WERI-Rb-1 (cell line): Measurements from ENCODE around the gene SYNJ2.

Source experiments
- DNase-seq: peaks from one replicate; pipeline ENCODE4 v3.0.0-alpha.2; 2020
- H3K27ac ChIP-seq: fragments of 250-450 bp; sonication (Bioruptor Pico); 2 replicates; pipeline ENCODE4 v1.5.1; 2020; ENCODE audit warnings: mild to moderate bottlenecking, moderate library complexity
- H3K27me3 ChIP-seq: fragments of 250-450 bp; sonication (Bioruptor Pico); 2 replicates; pipeline ENCODE4 v1.5.1; 2021; ENCODE audit warnings: mild to moderate bottlenecking, low read depth, moderate library complexity; ENCODE audit not compliant: insufficient read depth, severe bottlenecking
- H3K36me3 ChIP-seq: fragments of 250-450 bp; sonication (Bioruptor Pico); 2 replicates; pipeline ENCODE4 v1.5.1; 2020; ENCODE audit warnings: mild to moderate bottlenecking, moderate library complexity
- H3K4me3 ChIP-seq: 2 replicates; pipeline ENCODE4 v1.5.1; 2011; ENCODE audit warnings: low read depth, mild to moderate bottlenecking, control low read depth, low read length
- H3K9me3 ChIP-seq: fragments of 250-450 bp; sonication (Bioruptor Pico); 2 replicates; pipeline ENCODE4 v1.5.1; 2021; ENCODE audit warnings: mild to moderate bottlenecking, moderate library complexity; ENCODE audit not compliant: severe bottlenecking
- CTCF ChIP-seq: IDR thresholded peaks from 2 replicates; pipeline ENCODE4 v1.5.1; 2011; ENCODE audit warnings: low read depth, mild to moderate bottlenecking, control low read depth, inconsistent platforms, low read length

Gene SYNJ2

GRCh38 chr6:157982102-157982562 lies 469 bp downstream of the SYNJ2 start:
- Histone ChIP-seq H3K4me3 (peak overlapping the region; percentile 80), H3K27me3 (no peaks in the 10 kb centered on the region), H3K36me3 (no peaks in the 10 kb centered on the region), H3K9me3 (no peaks in the 10 kb centered on the region), H3K27ac (peak overlapping the region; percentile 72)
- TF ChIP-seq CTCF = no peak
- peak; percentile 44 for DNase-seq

GRCh38 chr6:157982563-157983405 lies 1.1 kb downstream of the SYNJ2 start:
- no peaks in the 10 kb centered on the region for H3K9me3 ChIP-seq
- no peaks in the 10 kb centered on the region for H3K36me3 ChIP-seq
- no peak for DNase-seq
- H3K27ac ChIP-seq = no peak overlapping the region
- peak overlapping the region; percentile 80 for H3K4me3 ChIP-seq
- TF ChIP-seq CTCF = no peak
- no peaks in the 10 kb centered on the region for H3K27me3 ChIP-seq

GRCh38 chr6:157983406-157984119 lies 1.9 kb downstream of the SYNJ2 start:
- Histone ChIP-seq H3K27ac (no peak overlapping the region), H3K27me3 (no peaks in the 10 kb centered on the region), H3K4me3 (no peak overlapping the region), H3K9me3 (no peaks in the 10 kb centered on the region), H3K36me3 (no peaks in the 10 kb centered on the region)
- DNase-seq = no peak
- TF ChIP-seq CTCF = no peak

- Histone ChIP-seq H3K27me3 (no peaks in the 10 kb centered on the region), H3K9me3 (no peaks in the 10 kb centered on the region), H3K36me3 (no peaks in the 10 kb centered on the region), H3K27ac (no peak overlapping the region), H3K4me3 (no peak overlapping the region)
- no peak for DNase-seq
- TF ChIP-seq CTCF = no peak
Observed at GRCh38 chr6:157984128-157984527, 2.5 kb downstream of the SYNJ2 start.

DNA sequence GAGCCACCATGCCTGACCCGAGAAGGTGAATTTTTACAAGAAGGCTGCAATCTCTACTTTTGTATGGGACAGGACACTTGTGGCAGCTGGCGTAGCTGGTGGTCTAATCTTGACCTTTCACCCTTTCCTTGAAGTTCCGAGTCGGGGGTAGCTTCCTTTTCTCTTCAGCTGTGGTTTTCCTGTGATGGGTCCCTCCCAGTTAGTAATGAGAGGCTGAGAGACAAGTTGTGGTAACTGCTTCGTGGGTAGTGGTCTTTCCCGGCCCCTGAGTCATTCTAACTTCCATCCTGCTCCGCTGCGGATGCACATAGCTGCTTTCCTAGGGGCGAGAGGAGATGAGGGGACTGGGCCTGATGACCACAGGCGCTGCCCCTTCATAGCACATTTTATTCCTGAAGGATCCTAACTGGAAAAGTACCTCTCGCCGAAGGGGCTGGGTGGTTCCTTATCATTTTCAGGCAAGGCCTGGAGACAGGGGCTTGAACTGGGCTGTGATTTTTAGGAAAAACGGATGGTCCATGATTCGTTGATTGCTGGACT lies 3.1 kb downstream of the SYNJ2 start:
- Histone ChIP-seq H3K27ac (no peak overlapping the region), H3K9me3 (no peaks in the 10 kb centered on the region), H3K4me3 (no peak overlapping the region), H3K27me3 (no peaks in the 10 kb centered on the region), H3K36me3 (no peaks in the 10 kb centered on the region)
- no peak for DNase-seq
- TF ChIP-seq CTCF = no peak
